ENCODE results near the gene FGD6.

The FGD6 gene

DNA sequence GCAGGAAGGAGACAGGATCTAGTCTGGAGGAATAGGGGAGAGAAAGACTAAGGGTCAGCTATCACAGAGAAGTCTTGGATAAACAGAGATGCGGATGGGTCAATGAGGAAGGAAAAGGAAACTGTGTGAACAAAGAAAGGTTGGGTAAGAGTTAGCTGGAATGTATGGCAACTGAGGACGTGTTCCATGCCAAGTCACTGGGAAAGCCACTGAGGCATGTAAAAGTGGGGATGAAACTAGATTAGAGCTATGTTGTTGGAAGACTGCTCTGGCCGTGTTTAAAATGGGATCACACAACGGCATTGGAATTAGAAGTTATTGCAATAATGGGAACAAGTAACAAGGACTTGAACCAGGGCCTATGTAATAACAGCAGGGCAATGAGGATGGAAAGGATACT lies 139.9 kb downstream of the FGD6 start:
- no peak for DNase-seq

DNA sequence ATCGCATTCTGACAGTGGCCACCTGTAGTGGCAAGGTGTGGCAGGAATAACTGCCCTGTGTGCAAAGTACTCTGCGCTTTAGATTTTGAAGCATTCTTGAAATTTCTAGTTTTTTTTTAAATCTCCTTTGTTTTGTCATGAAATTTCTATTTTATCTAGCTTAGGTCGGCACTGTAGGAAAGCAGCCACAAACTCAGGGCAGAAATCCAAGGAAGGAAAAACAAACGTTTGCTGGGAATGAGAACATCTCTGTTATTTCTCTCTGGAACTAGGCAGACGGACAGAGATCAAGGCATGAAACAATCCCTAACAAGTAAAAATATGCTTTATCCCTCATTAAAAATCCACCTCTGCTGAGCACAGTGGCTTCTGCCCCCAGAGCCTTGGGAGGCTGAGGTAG lies 142.5 kb downstream of the FGD6 start:
- no peak for DNase-seq

DNA sequence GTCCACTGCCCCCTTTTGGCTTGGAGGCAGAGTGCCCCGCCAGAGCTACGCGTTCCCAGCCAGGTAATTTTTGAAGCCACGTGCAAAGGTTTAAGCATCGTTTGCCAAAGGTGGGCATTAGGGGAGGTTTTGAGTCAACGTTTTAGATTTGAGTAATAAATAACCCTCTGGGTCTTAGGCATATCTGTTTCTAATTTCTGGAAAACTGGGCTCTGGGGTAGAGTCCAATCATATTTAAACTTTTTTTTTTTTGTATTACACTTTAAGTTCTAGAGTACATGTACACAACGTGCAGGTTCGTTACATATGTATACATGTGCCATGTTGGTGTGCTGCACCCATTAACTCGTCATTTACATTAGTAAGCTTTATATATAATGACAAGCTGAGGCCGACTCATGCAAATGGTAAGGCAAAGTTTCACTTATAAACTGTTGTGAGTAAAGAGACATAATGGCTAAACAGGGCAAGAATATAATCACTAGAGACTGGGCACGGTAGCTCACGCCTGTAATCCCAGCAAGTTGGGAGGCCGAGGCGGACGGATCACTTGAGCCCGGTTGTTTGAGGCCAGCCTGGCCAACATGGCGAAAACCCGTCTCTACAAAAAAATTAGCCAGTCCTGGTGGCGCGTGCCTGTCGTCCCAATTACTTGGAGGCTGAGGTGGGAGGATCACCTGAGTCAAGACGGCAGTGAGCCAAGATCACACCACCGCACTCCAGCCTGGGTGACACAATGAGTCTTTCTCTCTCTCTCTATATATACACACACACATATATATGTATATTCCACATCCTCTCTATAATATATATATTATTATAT lies 143.4 kb downstream of the FGD6 start:
- no peak for DNase-seq

DNA sequence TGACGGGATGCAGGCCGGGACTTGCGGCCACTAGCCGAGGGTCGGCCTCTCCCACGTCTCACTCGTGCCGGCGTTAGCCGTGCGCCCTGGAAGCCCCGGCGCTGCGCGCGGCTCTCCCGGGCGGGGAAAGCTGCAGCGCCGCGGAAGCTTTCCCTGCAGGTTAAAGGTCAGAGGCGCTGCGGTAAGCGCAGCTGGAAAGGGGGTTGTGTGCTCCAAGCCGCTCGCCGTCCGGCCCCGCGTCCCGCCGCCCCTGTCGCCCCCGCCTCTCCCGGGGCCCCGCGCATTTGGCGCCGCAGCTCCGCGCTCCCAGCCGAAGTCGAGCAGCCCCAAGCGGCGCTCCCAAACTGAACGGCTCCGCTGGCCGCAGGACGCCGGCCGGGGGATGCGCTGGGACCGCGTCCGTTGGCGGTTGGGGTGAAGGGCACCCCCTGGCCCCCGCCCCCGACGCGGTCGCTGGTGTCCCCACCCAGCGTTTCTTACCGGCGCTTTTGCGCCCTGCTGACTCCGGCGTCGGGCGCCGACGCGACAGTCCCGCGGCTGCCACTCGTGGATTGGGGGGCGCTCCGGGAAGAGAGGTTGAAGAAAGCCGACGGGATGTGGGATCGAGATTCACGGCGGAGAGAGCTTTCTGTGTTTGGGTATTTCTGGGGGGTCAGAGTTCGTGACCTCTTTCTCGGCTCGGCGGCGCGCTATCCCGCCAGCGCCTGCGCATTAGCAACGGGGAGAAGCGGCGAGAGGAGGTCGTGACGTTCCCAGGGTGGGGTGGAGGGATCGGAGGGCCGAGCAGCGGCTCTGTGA lies 144.2 kb downstream of the FGD6 start, which contains the start of gene NR2C1:
Gene NR2C1 (minus strand): TSS at position 719 of the 798 bp plus-strand sequence. CDS start 6,234 bp downstream, outside the sequence.
- peak; percentile 93 for DNase-seq

DNA sequence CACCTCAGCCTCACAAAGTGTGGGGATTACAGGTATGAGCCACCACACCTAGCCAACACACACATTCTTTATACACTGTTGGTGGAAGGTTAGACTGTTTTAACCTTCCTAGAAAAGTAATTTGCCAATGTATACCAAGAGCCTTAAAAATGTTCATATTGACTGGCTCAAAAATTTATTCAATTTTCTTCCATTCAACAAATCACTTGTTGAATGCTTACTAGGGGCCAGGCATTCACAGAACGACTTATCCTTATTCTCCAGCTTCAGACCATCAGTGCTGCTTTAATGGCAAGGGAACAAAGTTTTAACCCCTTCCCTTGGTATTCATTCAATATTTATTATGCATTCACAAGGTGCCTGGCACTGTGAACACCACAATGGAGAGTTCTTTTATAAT lies 146.9 kb downstream of the FGD6 start:
- DNase-seq: no peak

DNA sequence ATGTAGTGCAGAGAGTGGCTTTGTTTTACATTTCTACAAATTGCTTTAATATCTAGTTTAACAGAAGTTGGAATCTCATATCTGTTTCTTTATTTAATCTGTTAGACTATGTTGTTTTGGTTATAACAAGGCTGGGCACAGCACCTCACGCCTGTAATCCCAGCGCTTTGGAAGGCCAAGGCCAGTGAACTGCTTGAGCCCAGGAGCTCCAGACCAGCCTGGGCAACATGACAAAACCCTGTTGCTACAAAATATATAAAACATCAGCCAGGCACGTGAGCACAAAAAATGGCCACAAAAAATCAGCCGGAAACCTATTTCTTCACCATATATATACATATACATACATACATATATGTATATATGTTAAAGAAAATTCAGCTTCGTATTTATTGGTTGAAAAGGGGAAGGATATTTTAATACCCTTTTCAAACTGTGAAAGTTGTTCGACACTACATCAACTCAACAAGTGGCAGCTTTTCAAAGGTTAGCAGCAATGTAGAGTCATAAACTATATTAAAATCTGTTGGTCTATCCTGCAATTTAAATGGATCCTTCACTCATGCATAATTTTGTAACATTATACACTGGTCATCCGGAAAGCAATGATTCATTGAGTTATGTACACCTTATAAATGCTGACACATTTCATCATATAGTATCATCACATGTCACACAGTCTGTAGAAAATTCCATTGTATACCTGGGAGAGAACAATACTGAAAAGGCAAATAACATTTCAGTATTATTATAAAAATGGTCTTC lies 151.0 kb downstream of the FGD6 start:
- no peak for DNase-seq

- DNase-seq: no peak
Measured at GRCh38 chr12:95060951-95061350, 156.3 kb downstream of the FGD6 start.

DNA sequence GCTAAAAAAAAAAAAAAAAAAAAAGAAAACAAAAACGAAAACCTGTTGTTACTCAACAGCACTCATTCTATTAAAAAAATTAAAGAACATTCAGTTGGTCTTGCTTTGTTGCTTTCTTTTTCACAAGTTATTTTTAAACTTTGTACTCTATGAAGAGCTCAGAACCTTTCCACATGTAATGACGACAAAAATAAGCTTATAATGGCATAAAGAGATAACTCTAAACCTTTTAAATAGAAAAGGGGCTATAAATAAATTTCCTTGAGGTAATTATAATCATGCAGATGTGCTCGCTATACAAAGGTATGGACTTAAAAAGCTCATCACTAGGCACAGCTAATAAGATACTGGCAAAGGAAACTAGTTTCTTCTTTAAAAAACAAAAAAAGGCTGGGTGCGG lies 157.3 kb downstream of the FGD6 start:
- DNase-seq: no peak

DNA sequence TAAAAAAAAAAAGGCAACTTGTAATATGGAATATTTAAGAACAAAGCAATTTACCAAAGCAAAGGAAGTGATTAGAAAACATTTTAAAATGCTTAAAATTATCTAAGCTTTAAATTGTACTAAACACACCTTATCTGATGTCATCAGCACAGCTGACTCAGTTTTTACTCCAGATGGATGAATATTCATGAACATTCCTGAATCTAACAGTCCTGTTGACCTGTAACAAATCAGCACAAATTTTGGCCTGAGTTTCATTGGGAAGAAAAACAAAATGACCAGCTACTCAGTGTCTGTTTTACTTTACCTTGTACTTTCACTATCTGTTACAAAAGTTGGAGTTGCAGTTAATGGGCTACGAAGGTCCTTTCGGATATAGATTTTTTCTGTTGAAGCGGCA lies 159.8 kb downstream of the FGD6 start:
- DNase-seq: no peak

GRCh38 chr12:95055057-95055456 lies 162.2 kb downstream of the FGD6 start:
- DNase-seq: no peak

- no peak for DNase-seq
Measured at GRCh38 chr12:95054206-95054605, 163.1 kb downstream of the FGD6 start.

DNA sequence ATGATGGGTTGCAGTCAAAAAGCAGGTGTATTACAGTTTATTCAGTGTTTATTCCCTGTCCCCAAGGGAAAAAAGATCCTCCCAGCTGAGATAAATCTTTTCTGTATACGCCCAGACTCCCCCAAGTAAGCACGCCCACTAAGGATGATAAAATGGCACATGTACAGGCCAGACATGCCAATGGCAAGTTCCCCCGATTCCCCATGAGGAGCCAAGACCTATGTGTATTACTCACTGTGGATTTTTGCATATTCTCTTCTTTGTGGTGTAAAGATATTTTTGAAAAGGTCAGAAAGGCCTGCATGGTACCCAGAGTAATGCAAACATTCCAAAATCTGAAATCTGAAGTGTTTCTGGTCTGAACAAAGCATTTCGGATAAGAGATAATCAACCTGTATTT lies 166.0 kb downstream of the FGD6 start:
- DNase-seq: no peak

GRCh38 chr12:95037906-95038305 lies 179.4 kb downstream of the FGD6 start:
- DNase-seq: no peak

GRCh38 chr12:95034750-95035149 lies 182.5 kb downstream of the FGD6 start:
- no peak for DNase-seq

Data from fibroblast of skin of abdomen (primary cell).